Naive B cell (primary cell): ENCODE data around the gene S100A1. TPM values are rescaled to one million over a fixed set of nuclear protein-coding genes. Genes with fewer than 3 reads are reported as not detected.

Experiments used
- ATAC-seq, 2 donors: fragments of 150-1000 bp; cut with Tn5 transposase; 2 replicates each; pipeline ENCODE4 v1.10.0; 2021; ENCODE audit warnings: low read depth in 2 of 2, mild to moderate bottlenecking in 2 of 2, moderate library complexity in 2 of 2
- DNase-seq: peaks from one replicate; pipeline ENCODE4 v3.0.0; 2022
- H3K27ac Mint-ChIP-seq, 6 donors: one replicate each; pipeline ENCODE4 v1.8.0; 2020 to 2022; ENCODE audit warnings: mild to moderate bottlenecking in 6 of 6, mixed read lengths in 6 of 6, moderate library complexity in 5 of 6, inconsistent platforms in 2 of 6
- H3K27me3 Mint-ChIP-seq, 3 donors: one replicate each; pipeline ENCODE4 v1.8.0; 2021 to 2022; ENCODE audit warnings: mixed read lengths in 3 of 3, mild to moderate bottlenecking in 1 of 3
- H3K36me3 Mint-ChIP-seq, 2 donors: one replicate each; pipeline ENCODE4 v1.8.0; 2020 to 2022; ENCODE audit warnings: mixed read lengths in 2 of 2, inconsistent platforms in 1 of 2, mild to moderate bottlenecking in 1 of 2
- H3K4me1 Mint-ChIP-seq, 3 donors: one replicate each; pipeline ENCODE4 v1.8.0; 2020 to 2022; ENCODE audit warnings: mixed read lengths in 3 of 3, inconsistent platforms in 1 of 3, mild to moderate bottlenecking in 1 of 3, moderate library complexity in 1 of 3
- H3K4me3 Mint-ChIP-seq, 8 donors: one replicate each; pipeline ENCODE4 v1.8.0; 2020 to 2022; ENCODE audit warnings: mild to moderate bottlenecking in 8 of 8, mixed read lengths in 8 of 8, moderate library complexity in 8 of 8, inconsistent platforms in 2 of 8
- H3K9me3 Mint-ChIP-seq, 7 donors: one replicate each; pipeline ENCODE4 v1.8.0; 2020 to 2022; ENCODE audit warnings: mixed read lengths in 7 of 7, mild to moderate bottlenecking in 5 of 7, inconsistent platforms in 2 of 7, moderate library complexity in 1 of 7
- polyA plus RNA-seq, 6 donors: library from polyadenylated mRNA; unstranded; fragments of 300-500 nt; fragmentation: Illumina TruSeq; gene quantifications; one replicate each; pipeline ENCODE4 v1.2.3, GENCODE V29; 2021; ENCODE audit warnings: low read depth in 6 of 6

The S100A1 gene
- polyA plus RNA-seq, 6 donors from 2014 or later = not detected

GRCh38 chr1:153640861-153641260 is 12.6 kb downstream of the S100A1 start:
- H3K36me3 Mint-ChIP-seq = peaks cover 36 to 54% of the 10 kb centered on the region in 2 donors
- no peaks in the 10 kb centered on the region for H3K9me3 Mint-ChIP-seq
- no peaks in the 10 kb centered on the region for H3K27me3 Mint-ChIP-seq
- ATAC-seq (no peak), DNase-seq (no peak)
- H3K4me1 Mint-ChIP-seq = peaks cover 25 to 46% (median 40%) of the 10 kb centered on the region in 3 donors
- peak overlapping the region in 1 of 6 donors; percentile 47 for H3K27ac Mint-ChIP-seq
- no peak overlapping the region for H3K4me3 Mint-ChIP-seq

- ATAC-seq = no peak
- Mint-ChIP-seq H3K36me3 (peaks cover 32 to 53% of the 10 kb centered on the region in 2 donors), H3K27ac (peak overlapping the region in 1 of 6 donors; percentile 63), H3K4me1 (peaks cover 24 to 41% (median 35%) of the 10 kb centered on the region in 3 donors), H3K27me3 (no peaks in the 10 kb centered on the region), H3K9me3 (no peaks in the 10 kb centered on the region), H3K4me3 (no peak overlapping the region)
- no peak for DNase-seq
These were observed 13.9 kb downstream of the S100A1 start for GRCh38 chr1:153642161-153642560.

- H3K27me3 Mint-ChIP-seq = no peaks in the 10 kb centered on the region
- peaks cover 24 to 48% of the 10 kb centered on the region in 2 donors for H3K36me3 Mint-ChIP-seq
- ATAC-seq (no peak), DNase-seq (no peak)
- no peak overlapping the region for H3K4me3 Mint-ChIP-seq
- H3K27ac Mint-ChIP-seq = peak overlapping the region in 3 of 6 donors; percentile 37 to 57 (median 44)
- no peaks in the 10 kb centered on the region for H3K9me3 Mint-ChIP-seq
- H3K4me1 Mint-ChIP-seq = peaks cover 22 to 33% (median 31%) of the 10 kb centered on the region in 3 donors
These were observed 14.9 kb downstream of the S100A1 start for GRCh38 chr1:153643100-153643499.

- DNase-seq (no peak), ATAC-seq (no peak)
- H3K9me3 Mint-ChIP-seq = no peaks in the 10 kb centered on the region
- no peak overlapping the region for H3K4me3 Mint-ChIP-seq
- H3K27ac Mint-ChIP-seq = peak overlapping the region in 2 of 6 donors; percentile 18 to 37
- H3K27me3 Mint-ChIP-seq = no peaks in the 10 kb centered on the region
- peaks cover 22 to 48% of the 10 kb centered on the region in 2 donors for H3K36me3 Mint-ChIP-seq
- peaks cover 22 to 33% (median 31%) of the 10 kb centered on the region in 3 donors for H3K4me1 Mint-ChIP-seq
These were observed 15.6 kb downstream of the S100A1 start for GRCh38 chr1:153643816-153644215.

- no peak overlapping the region for H3K4me3 Mint-ChIP-seq
- peaks cover 22 to 38% of the 10 kb centered on the region in 2 donors for H3K36me3 Mint-ChIP-seq
- DNase-seq (no peak), ATAC-seq (no peak)
- no peaks in the 10 kb centered on the region for H3K27me3 Mint-ChIP-seq
- H3K9me3 Mint-ChIP-seq = no peaks in the 10 kb centered on the region
- peak overlapping the region in 3 of 6 donors; percentile 71 to 74 (median 73) for H3K27ac Mint-ChIP-seq
- peaks cover 26 to 34% (median 31%) of the 10 kb centered on the region in 3 donors for H3K4me1 Mint-ChIP-seq
These were observed 18.6 kb downstream of the S100A1 start for GRCh38 chr1:153646672-153647345.

GRCh38 chr1:153647346-153647714 is 19.1 kb downstream of the S100A1 start:
- Mint-ChIP-seq H3K4me1 (peaks cover 26 to 31% (median 30%) of the 10 kb centered on the region in 3 donors), H3K27ac (peak overlapping the region in 5 of 6 donors; percentile 37 to 96 (median 73))

GRCh38 chr1:153648000-153648643 is 19.9 kb downstream of the S100A1 start:
- no peak for ATAC-seq
- Mint-ChIP-seq H3K4me1 (peaks cover 23 to 29% (median 26%) of the 10 kb centered on the region in 3 donors), H3K27ac (peak overlapping the region; percentile 30 to 83 (median 66)), H3K4me3 (no peak overlapping the region), H3K27me3 (no peaks in the 10 kb centered on the region), H3K36me3 (peaks cover 18 to 31% of the 10 kb centered on the region in 2 donors), H3K9me3 (no peaks in the 10 kb centered on the region)
- no peak for DNase-seq

More at GRCh38 chr1:153647346-153647714, 19.1 kb downstream of the S100A1 start:
- H3K9me3 Mint-ChIP-seq = no peaks in the 10 kb centered on the region
- no peaks in the 10 kb centered on the region for H3K27me3 Mint-ChIP-seq
- H3K36me3 Mint-ChIP-seq = peaks cover 22 to 34% of the 10 kb centered on the region in 2 donors
- ATAC-seq (no peak), DNase-seq (no peak)
- no peak overlapping the region for H3K4me3 Mint-ChIP-seq

GRCh38 chr1:153649137-153649862 is 21.1 kb downstream of the S100A1 start:
- H3K36me3 Mint-ChIP-seq = peaks cover 11 to 19% of the 10 kb centered on the region in 2 donors
- no peak overlapping the region for H3K4me3 Mint-ChIP-seq
- peak overlapping the region in 5 of 6 donors; percentile 15 to 89 (median 76) for H3K27ac Mint-ChIP-seq
- H3K27me3 Mint-ChIP-seq = no peaks in the 10 kb centered on the region
- ATAC-seq = no peak
- DNase-seq = no peak
- peaks cover 16 to 19% (median 19%) of the 10 kb centered on the region in 3 donors for H3K4me1 Mint-ChIP-seq
- no peaks in the 10 kb centered on the region for H3K9me3 Mint-ChIP-seq

- Mint-ChIP-seq H3K9me3 (no peaks in the 10 kb centered on the region), H3K27ac (peak overlapping the region in 3 of 6 donors; percentile 63 to 78 (median 73)), H3K27me3 (no peaks in the 10 kb centered on the region), H3K4me3 (no peak overlapping the region), H3K36me3 (peaks cover 11 to 14% of the 10 kb centered on the region in 2 donors), H3K4me1 (peaks cover 16 to 19% (median 17%) of the 10 kb centered on the region in 3 donors)
- no peak for DNase-seq
- ATAC-seq = no peak
These were observed 21.6 kb downstream of the S100A1 start for GRCh38 chr1:153649863-153650235.

- DNase-seq = no peak
- no peaks in the 10 kb centered on the region for H3K9me3 Mint-ChIP-seq
- H3K36me3 Mint-ChIP-seq = no peaks in the 10 kb centered on the region
- no peak overlapping the region for H3K4me3 Mint-ChIP-seq
- H3K27me3 Mint-ChIP-seq = no peaks in the 10 kb centered on the region
- H3K27ac Mint-ChIP-seq = no peak overlapping the region
- peaks cover 10 to 12% (median 10%) of the 10 kb centered on the region in 3 donors for H3K4me1 Mint-ChIP-seq
- no peak for ATAC-seq
These were observed 23.5 kb downstream of the S100A1 start for GRCh38 chr1:153651771-153652170.

- Mint-ChIP-seq H3K27me3 (no peaks in the 10 kb centered on the region), H3K27ac (no peak overlapping the region), H3K36me3 (no peaks in the 10 kb centered on the region), H3K4me3 (no peak overlapping the region), H3K9me3 (no peaks in the 10 kb centered on the region), H3K4me1 (peaks cover 4 to 10% (median 5%) of the 10 kb centered on the region in 3 donors)
- DNase-seq = no peak
- no peak for ATAC-seq
These were observed 24.7 kb downstream of the S100A1 start for GRCh38 chr1:153652805-153653500.

- H3K36me3 Mint-ChIP-seq = no peaks in the 10 kb centered on the region
- peak overlapping the region in 1 of 8 donors; percentile 29 for H3K4me3 Mint-ChIP-seq
- peaks cover 4 to 15% (median 12%) of the 10 kb centered on the region in 3 donors for H3K4me1 Mint-ChIP-seq
- H3K27ac Mint-ChIP-seq = peak overlapping the region in 1 of 6 donors; percentile 10
- DNase-seq (no peak), ATAC-seq (no peak)
- H3K9me3 Mint-ChIP-seq = no peaks in the 10 kb centered on the region
- no peaks in the 10 kb centered on the region for H3K27me3 Mint-ChIP-seq
These were observed 27.1 kb downstream of the S100A1 start for GRCh38 chr1:153655333-153655732.
